GM21381 (cell line): ENCODE data around the gene ERGIC3.

Source experiments
- ATAC-seq: cut with Tn5 transposase; IDR thresholded peaks from one replicate; pipeline ENCODE4 v1.9.1; 2021; ENCODE audit warnings: mild to moderate bottlenecking, moderate library complexity; ENCODE audit not compliant: unreplicated experiment

The ERGIC3 gene

GRCh38 chr20:35595901-35596300, 54.0 kb downstream of the ERGIC3 start:
- no peak for ATAC-seq

- ATAC-seq = no peak
Measured at GRCh38 chr20:35597186-35597585, 55.3 kb downstream of the ERGIC3 start.

GRCh38 chr20:35598476-35598875, 56.6 kb downstream of the ERGIC3 start:
- no peak for ATAC-seq

GRCh38 chr20:35598899-35599775, 57.3 kb downstream of the ERGIC3 start:
- no peak for ATAC-seq

- no peak for ATAC-seq
Measured at GRCh38 chr20:35599776-35600120, 57.9 kb downstream of the ERGIC3 start.

- no peak for ATAC-seq
Measured at GRCh38 chr20:35600176-35600992, 58.5 kb downstream of the ERGIC3 start.

GRCh38 chr20:35600993-35601973, 59.4 kb downstream of the ERGIC3 start:
- no peak for ATAC-seq

- no peak for ATAC-seq
Measured at GRCh38 chr20:35601990-35602389, 60.1 kb downstream of the ERGIC3 start.

GRCh38 chr20:35602851-35603495, 61.1 kb downstream of the ERGIC3 start:
- ATAC-seq = no peak

GRCh38 chr20:35603695-35604448, 62.0 kb downstream of the ERGIC3 start:
- no peak for ATAC-seq

- no peak for ATAC-seq
Measured at GRCh38 chr20:35604449-35604747, 62.5 kb downstream of the ERGIC3 start.

GRCh38 chr20:35606127-35606526, 64.2 kb downstream of the ERGIC3 start:
- no peak for ATAC-seq
